ENCODE measurements around the gene TEAD1. TPM values are rescaled to one million over a fixed set of nuclear protein-coding genes. Genes with fewer than 3 reads are reported as not detected.

The TEAD1 gene
- total and polyA plus RNA-seq, 2 experiments from 2014 or later = 24.5 to 103 TPM

- TF ChIP-seq, protein P1, sequence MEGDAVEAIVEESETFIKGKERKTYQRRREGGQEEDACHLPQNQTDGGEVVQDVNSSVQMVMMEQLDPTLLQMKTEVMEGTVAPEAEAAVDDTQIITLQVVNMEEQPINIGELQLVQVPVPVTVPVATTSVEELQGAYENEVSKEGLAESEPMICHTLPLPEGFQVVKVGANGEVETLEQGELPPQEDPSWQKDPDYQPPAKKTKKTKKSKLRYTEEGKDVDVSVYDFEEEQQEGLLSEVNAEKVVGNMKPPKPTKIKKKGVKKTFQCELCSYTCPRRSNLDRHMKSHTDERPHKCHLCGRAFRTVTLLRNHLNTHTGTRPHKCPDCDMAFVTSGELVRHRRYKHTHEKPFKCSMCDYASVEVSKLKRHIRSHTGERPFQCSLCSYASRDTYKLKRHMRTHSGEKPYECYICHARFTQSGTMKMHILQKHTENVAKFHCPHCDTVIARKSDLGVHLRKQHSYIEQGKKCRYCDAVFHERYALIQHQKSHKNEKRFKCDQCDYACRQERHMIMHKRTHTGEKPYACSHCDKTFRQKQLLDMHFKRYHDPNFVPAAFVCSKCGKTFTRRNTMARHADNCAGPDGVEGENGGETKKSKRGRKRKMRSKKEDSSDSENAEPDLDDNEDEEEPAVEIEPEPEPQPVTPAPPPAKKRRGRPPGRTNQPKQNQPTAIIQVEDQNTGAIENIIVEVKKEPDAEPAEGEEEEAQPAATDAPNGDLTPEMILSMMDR (conservative IDR thresholded peaks at IDR 0.05; ENCODE audit: low read depth in 2 of 2) = no peak
Measured at GRCh38 chr11:12927886-12928285, 253.7 kb downstream of the TEAD1 start (continued).

GRCh38 chr11:12930850-12931249 lies 256.6 kb downstream of the TEAD1 start:
- H3K9me2 ChIP-seq (ENCODE audit: insufficient read depth) = no peaks in the 10 kb centered on the region
- H4K20me1 ChIP-seq (replicated peaks; ENCODE audit: insufficient read depth) = no peaks in the 10 kb centered on the region
- no peak overlapping the region for H2AFZ ChIP-seq
- no peak overlapping the region for H3K4me2 ChIP-seq
- no peak overlapping the region for H3K4me3 ChIP-seq
- no peaks in the 10 kb centered on the region for H3K27me3 ChIP-seq (ENCODE audit: insufficient read depth)
- Mint-ChIP-seq H3K9me3 (0 out of 3 replicates have a peak, but pooled peaks cover 3% of the 10 kb centered on the region), H3K27ac (0 out of 2 replicates have a peak overlapping the region, but pooled peaks have one; percentile 81), H3K4me1 (peaks cover 9% of the 10 kb centered on the region; the same call in 2 of the 3 replicates), H3K4me3 (no peak overlapping the region), H3K36me3 (ENCODE audit: low read depth) (peaks cover 29% of the 10 kb centered on the region), H3K27me3 (ENCODE audit: insufficient read depth, low read depth, poor library complexity) (no peaks in the 10 kb centered on the region)
- ATAC-seq (no peak), DNase-seq (ENCODE audit: low spot score) (peak; percentile 23)
- peaks cover 11% of the 10 kb centered on the region for H3K36me3 ChIP-seq (ENCODE audit: insufficient read depth)
- no peaks in the 10 kb centered on the region for H3F3A ChIP-seq (replicated peaks; ENCODE audit: low read depth)
- no peaks in the 10 kb centered on the region; the same call in 1 of the 2 replicates for H3K4me1 ChIP-seq (ENCODE audit: insufficient read depth)
- no peaks in the 10 kb centered on the region for H3K79me2 ChIP-seq (replicated peaks; ENCODE audit: insufficient read depth)
- peak overlapping the region; percentile 34 for H3K27ac ChIP-seq (ENCODE audit: low read depth)
- TF ChIP-seq JUNB (IDR thresholded peaks at IDR 0.05; ENCODE audit: unreplicated experiment) (no peak), NANOG (IDR thresholded peaks at IDR 0.05; ENCODE audit: borderline replicate concordance) (no peak), EZH2phosphoT487 (IDR thresholded peaks at IDR 0.05; ENCODE audit: unreplicated experiment) (no peak), EZH2 (IDR thresholded peaks at IDR 0.05; ENCODE audit: low read depth, unreplicated experiment) (no peak), ZNF331 (CRISPR knock-in tag; IDR thresholded peaks at IDR 0.05; ENCODE audit: low read depth) (no peak), CREB1 (CRISPR knock-in tag; IDR thresholded peaks at IDR 0.05; ENCODE audit: low read depth) (no peak)
- TF ChIP-seq, protein P2, sequence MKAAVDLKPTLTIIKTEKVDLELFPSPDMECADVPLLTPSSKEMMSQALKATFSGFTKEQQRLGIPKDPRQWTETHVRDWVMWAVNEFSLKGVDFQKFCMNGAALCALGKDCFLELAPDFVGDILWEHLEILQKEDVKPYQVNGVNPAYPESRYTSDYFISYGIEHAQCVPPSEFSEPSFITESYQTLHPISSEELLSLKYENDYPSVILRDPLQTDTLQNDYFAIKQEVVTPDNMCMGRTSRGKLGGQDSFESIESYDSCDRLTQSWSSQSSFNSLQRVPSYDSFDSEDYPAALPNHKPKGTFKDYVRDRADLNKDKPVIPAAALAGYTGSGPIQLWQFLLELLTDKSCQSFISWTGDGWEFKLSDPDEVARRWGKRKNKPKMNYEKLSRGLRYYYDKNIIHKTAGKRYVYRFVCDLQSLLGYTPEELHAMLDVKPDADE (IDR thresholded peaks at IDR 0.05) = no peak
- TF ChIP-seq, protein P3, sequence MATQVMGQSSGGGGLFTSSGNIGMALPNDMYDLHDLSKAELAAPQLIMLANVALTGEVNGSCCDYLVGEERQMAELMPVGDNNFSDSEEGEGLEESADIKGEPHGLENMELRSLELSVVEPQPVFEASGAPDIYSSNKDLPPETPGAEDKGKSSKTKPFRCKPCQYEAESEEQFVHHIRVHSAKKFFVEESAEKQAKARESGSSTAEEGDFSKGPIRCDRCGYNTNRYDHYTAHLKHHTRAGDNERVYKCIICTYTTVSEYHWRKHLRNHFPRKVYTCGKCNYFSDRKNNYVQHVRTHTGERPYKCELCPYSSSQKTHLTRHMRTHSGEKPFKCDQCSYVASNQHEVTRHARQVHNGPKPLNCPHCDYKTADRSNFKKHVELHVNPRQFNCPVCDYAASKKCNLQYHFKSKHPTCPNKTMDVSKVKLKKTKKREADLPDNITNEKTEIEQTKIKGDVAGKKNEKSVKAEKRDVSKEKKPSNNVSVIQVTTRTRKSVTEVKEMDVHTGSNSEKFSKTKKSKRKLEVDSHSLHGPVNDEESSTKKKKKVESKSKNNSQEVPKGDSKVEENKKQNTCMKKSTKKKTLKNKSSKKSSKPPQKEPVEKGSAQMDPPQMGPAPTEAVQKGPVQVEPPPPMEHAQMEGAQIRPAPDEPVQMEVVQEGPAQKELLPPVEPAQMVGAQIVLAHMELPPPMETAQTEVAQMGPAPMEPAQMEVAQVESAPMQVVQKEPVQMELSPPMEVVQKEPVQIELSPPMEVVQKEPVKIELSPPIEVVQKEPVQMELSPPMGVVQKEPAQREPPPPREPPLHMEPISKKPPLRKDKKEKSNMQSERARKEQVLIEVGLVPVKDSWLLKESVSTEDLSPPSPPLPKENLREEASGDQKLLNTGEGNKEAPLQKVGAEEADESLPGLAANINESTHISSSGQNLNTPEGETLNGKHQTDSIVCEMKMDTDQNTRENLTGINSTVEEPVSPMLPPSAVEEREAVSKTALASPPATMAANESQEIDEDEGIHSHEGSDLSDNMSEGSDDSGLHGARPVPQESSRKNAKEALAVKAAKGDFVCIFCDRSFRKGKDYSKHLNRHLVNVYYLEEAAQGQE (IDR thresholded peaks at IDR 0.05; ENCODE audit: unreplicated experiment) = no peak
- TF ChIP-seq, protein P4, sequence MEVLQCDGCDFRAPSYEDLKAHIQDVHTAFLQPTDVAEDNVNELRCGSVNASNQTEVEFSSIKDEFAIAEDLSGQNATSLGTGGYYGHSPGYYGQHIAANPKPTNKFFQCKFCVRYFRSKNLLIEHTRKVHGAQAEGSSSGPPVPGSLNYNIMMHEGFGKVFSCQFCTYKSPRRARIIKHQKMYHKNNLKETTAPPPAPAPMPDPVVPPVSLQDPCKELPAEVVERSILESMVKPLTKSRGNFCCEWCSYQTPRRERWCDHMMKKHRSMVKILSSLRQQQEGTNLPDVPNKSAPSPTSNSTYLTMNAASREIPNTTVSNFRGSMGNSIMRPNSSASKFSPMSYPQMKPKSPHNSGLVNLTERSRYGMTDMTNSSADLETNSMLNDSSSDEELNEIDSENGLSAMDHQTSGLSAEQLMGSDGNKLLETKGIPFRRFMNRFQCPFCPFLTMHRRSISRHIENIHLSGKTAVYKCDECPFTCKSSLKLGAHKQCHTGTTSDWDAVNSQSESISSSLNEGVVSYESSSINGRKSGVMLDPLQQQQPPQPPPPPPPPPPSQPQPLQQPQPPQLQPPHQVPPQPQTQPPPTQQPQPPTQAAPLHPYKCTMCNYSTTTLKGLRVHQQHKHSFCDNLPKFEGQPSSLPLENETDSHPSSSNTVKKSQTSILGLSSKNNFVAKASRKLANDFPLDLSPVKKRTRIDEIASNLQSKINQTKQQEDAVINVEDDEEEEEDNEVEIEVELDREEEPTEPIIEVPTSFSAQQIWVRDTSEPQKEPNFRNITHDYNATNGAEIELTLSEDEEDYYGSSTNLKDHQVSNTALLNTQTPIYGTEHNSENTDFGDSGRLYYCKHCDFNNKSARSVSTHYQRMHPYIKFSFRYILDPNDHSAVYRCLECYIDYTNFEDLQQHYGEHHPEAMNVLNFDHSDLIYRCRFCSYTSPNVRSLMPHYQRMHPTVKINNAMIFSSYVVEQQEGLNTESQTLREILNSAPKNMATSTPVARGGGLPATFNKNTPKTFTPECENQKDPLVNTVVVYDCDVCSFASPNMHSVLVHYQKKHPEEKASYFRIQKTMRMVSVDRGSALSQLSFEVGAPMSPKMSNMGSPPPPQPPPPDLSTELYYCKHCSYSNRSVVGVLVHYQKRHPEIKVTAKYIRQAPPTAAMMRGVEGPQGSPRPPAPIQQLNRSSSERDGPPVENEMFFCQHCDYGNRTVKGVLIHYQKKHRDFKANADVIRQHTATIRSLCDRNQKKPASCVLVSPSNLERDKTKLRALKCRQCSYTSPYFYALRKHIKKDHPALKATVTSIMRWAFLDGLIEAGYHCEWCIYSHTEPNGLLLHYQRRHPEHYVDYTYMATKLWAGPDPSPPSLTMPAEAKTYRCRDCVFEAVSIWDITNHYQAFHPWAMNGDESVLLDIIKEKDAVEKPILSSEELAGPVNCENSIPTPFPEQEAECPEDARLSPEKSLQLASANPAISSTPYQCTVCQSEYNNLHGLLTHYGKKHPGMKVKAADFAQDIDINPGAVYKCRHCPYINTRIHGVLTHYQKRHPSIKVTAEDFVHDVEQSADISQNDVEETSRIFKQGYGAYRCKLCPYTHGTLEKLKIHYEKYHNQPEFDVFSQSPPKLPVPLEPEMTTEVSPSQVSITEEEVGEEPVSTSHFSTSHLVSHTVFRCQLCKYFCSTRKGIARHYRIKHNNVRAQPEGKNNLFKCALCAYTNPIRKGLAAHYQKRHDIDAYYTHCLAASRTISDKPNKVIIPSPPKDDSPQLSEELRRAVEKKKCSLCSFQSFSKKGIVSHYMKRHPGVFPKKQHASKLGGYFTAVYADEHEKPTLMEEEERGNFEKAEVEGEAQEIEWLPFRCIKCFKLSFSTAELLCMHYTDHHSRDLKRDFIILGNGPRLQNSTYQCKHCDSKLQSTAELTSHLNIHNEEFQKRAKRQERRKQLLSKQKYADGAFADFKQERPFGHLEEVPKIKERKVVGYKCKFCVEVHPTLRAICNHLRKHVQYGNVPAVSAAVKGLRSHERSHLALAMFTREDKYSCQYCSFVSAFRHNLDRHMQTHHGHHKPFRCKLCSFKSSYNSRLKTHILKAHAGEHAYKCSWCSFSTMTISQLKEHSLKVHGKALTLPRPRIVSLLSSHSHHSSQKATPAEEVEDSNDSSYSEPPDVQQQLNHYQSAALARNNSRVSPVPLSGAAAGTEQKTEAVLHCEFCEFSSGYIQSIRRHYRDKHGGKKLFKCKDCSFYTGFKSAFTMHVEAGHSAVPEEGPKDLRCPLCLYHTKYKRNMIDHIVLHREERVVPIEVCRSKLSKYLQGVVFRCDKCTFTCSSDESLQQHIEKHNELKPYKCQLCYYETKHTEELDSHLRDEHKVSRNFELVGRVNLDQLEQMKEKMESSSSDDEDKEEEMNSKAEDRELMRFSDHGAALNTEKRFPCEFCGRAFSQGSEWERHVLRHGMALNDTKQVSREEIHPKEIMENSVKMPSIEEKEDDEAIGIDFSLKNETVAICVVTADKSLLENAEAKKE (CRISPR knock-in tag; IDR thresholded peaks at IDR 0.05) = no peak
- TF ChIP-seq, protein P1 (conservative IDR thresholded peaks at IDR 0.05; ENCODE audit: low read depth in 2 of 2) = no peak
